Fibroblast of skin of left biceps (primary cell): ENCODE results near the gene TKT.
"Not testable (repeated sequence)": the region's sequence is repeated elsewhere in the genome, so short reads cannot be mapped to it uniquely, and the experiment has no call there.

ENCODE experiments used
- DNase-seq, 2 experiments: peaks; one replicate each; pipeline ENCODE4 v3.0.0-alpha.2; 2013; ENCODE audit warnings: low read depth in 2 of 2

The TKT gene

GRCh38 chr3:53255775-53256703, at the start of gene TKT:
TKT (minus strand) TSS chr3:53256022; CDS start chr3:53255942, 80 bp downstream.
- DNase-seq: peak; percentile 51 to 52

- no peak for DNase-seq
These were observed 48.1 kb upstream of the TKT start for GRCh38 chr3:53303957-53304356.

GRCh38 chr3:53303549-53303948, 47.7 kb upstream of the TKT start:
- DNase-seq: no peak

GRCh38 chr3:53300826-53301225, 45.0 kb upstream of the TKT start:
- no peak for DNase-seq

- DNase-seq: peak; percentile 17 to 19
These were observed 43.8 kb upstream of the TKT start for GRCh38 chr3:53299611-53300023.

GRCh38 chr3:53295410-53295809, 39.6 kb upstream of the TKT start:
- DNase-seq: no peak

GRCh38 chr3:53293867-53294266, 38.0 kb upstream of the TKT start:
- no peak for DNase-seq

- DNase-seq: no peak
These were observed 32.4 kb upstream of the TKT start for GRCh38 chr3:53288214-53288613.

GRCh38 chr3:53287131-53287629, 31.4 kb upstream of the TKT start:
- DNase-seq: no peak

GRCh38 chr3:53286727-53287126, 30.9 kb upstream of the TKT start:
- no peak for DNase-seq

- DNase-seq: no peak
These were observed 26.8 kb upstream of the TKT start for GRCh38 chr3:53282581-53282980.

- DNase-seq: no peak
These were observed 22.8 kb upstream of the TKT start for GRCh38 chr3:53278667-53279066.

- no peak for DNase-seq
These were observed 19.2 kb upstream of the TKT start for GRCh38 chr3:53274938-53275605.

- no peak for DNase-seq
These were observed 17.4 kb upstream of the TKT start for GRCh38 chr3:53273146-53273670.

GRCh38 chr3:53269888-53270880, 14.4 kb upstream of the TKT start:
- peak; percentile 68 to 72 for DNase-seq

- DNase-seq: not testable (repeated sequence)
These were observed 13.4 kb upstream of the TKT start for GRCh38 chr3:53269193-53269592.

- DNase-seq: no peak
These were observed 11.9 kb upstream of the TKT start for GRCh38 chr3:53267766-53268165.

- no peak for DNase-seq
These were observed 8.9 kb upstream of the TKT start for GRCh38 chr3:53264718-53265117.

- no peak for DNase-seq
These were observed 8.1 kb upstream of the TKT start for GRCh38 chr3:53263907-53264306.

- no peak for DNase-seq
These were observed 5.9 kb upstream of the TKT start for GRCh38 chr3:53261712-53262111.

- no peak for DNase-seq
These were observed 4.5 kb upstream of the TKT start for GRCh38 chr3:53260286-53260785.
